Activated T-cell treated with anti-CD3 and anti-CD28 coated beads, Interleukin-2, amount 50 U/mL, for 72 hours (primary cell): ENCODE data around the gene SLC25A43. TPM values are rescaled to one million over a fixed set of nuclear protein-coding genes. Genes with fewer than 3 reads are reported as not detected.
A peak's percentile ranks its signal among the peaks of the same experiment; 100 is the strongest.

Experiments
- ATAC-seq, 2 donors: fragments of 150-1000 bp; cut with Tn5 transposase; replicated peaks in 1 of 2; 2 replicates each; pipeline ENCODE4 v1.10.0; 2021; ENCODE audit warnings: moderate library complexity in 2 of 2, mild to moderate bottlenecking in 1 of 2
- DNase-seq, 2 donors: peaks; one replicate each; pipeline ENCODE4 v3.0.0; 2021 to 2022; ENCODE audit warnings: mixed read lengths in 1 of 2
- H3K27ac Mint-ChIP-seq: one replicate; pipeline ENCODE4 v1.8.0; 2022; ENCODE audit warnings: mild to moderate bottlenecking, moderate library complexity, mixed read lengths
- H3K27me3 Mint-ChIP-seq: one replicate; pipeline ENCODE4 v1.8.0; 2022; ENCODE audit warnings: low read depth, mixed read lengths
- H3K36me3 Mint-ChIP-seq, 2 donors: one replicate each; pipeline ENCODE4 v1.8.0; 2022; ENCODE audit warnings: mixed read lengths in 2 of 2, mild to moderate bottlenecking in 1 of 2; ENCODE audit not compliant: insufficient read depth in 2 of 2
- H3K4me1 Mint-ChIP-seq: one replicate; pipeline ENCODE4 v1.8.0; 2022; ENCODE audit warnings: low read depth, mixed read lengths
- H3K4me3 Mint-ChIP-seq, 2 donors: one replicate each; pipeline ENCODE4 v1.8.0; 2022; ENCODE audit warnings: mild to moderate bottlenecking in 2 of 2, mixed read lengths in 2 of 2, moderate library complexity in 2 of 2
- H3K9me3 Mint-ChIP-seq, 2 donors: one replicate each; pipeline ENCODE4 v1.8.0; 2022; ENCODE audit warnings: mixed read lengths in 2 of 2
- total RNA-seq, 2 donors: library from RNA; stranded (reverse); gene quantifications; one replicate each; pipeline ENCODE4 v1.2.3, GENCODE V29; 2022

Gene SLC25A43
- total RNA-seq, 2 donors from 2014 or later = 8.9 to 9.8 TPM

DNA sequence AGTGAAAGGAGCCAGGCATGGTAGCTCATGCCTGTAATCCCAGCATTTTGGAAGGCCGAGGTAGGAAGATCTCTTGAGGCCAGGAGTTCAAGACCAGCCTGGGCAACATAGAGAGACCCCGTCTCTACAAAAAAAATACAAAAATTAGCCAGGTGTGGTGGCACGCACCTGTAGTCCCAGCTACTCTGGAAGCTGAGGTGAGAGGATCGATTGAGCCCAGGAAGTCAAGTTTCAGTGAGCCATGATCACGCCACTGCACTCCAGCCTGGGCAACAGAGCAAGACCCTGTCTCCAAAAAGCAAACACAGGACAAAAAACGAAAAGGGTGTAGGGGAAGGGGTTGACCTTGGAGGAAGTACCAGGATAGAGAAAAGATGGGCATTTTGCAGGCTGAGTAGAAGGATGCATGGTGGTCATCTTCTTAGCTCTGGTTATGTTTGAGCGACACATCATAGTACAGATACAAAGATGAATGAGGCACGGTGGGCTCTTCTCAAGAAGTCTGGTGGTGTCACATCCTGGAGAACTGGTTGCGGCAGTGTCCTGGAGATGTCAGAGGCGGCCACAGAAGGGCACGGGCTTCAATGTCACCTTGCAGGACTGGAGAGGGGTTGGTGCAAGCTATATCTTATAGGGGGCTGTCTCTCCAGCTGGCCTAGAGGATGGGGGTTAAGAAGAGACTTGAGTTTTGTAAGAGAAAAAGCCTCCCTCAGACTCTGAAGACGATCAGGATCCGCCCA lies 101.1 kb downstream of the SLC25A43 start:
- Mint-ChIP-seq H3K4me3 (no peak overlapping the region), H3K9me3 (no peaks in the 10 kb centered on the region), H3K27ac (no peak overlapping the region), H3K4me1 (peaks cover 16% of the 10 kb centered on the region), H3K27me3 (peaks cover 6% of the 10 kb centered on the region), H3K36me3 (no peaks in the 10 kb centered on the region)
- ATAC-seq (no peak), DNase-seq (no peak)

GRCh38 chrX:119501511-119502148 lies 102.5 kb downstream of the SLC25A43 start:
- H3K4me1 Mint-ChIP-seq = peaks cover 9% of the 10 kb centered on the region
- no peaks in the 10 kb centered on the region for H3K27me3 Mint-ChIP-seq
- H3K9me3 Mint-ChIP-seq = no peaks in the 10 kb centered on the region
- H3K36me3 Mint-ChIP-seq = no peaks in the 10 kb centered on the region
- no peak overlapping the region for H3K27ac Mint-ChIP-seq
- no peak overlapping the region for H3K4me3 Mint-ChIP-seq
- ATAC-seq (no peak), DNase-seq (no peak)

DNA sequence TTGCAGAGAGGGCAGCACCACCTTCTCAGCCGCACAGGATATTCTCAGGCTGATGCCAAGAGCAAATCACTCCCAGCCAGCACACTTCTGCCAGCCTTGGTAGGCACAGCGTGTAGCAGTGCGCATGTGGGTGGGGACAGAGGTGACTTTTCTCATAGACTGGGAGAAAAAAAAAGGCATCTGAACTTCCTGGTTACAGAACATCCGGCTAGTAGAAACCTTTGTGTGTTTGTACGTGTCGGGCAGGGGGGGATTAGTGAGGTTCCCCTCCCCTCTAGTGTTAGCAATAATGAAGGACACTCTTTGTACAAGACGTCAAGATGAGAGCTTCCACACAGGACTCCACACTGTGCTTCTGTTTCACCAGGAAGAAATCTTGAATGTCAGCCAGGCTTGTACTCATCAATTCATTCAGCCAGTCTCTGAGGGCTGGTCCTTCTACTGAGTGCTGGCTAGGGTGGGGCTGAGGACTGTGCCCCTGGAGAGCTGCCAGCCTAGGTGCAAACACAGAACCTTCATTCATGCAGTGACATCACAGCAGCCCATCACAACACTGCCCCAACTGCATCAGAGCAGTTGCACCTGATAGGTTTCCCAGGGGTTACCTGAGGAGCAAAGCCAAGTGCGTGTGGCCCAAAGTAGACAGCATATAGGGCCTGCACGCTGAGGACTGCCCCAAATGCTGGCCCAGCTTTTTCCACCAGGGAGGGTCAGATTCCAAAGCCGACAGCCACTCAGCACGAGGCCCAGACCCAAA lies 103.8 kb downstream of the SLC25A43 start:
- Mint-ChIP-seq H3K4me1 (peaks cover 9% of the 10 kb centered on the region), H3K36me3 (no peaks in the 10 kb centered on the region), H3K4me3 (no peak overlapping the region), H3K27me3 (no peaks in the 10 kb centered on the region), H3K9me3 (no peaks in the 10 kb centered on the region), H3K27ac (no peak overlapping the region)
- no peak for DNase-seq
- ATAC-seq = peak; percentile 38 to 69

- Mint-ChIP-seq H3K9me3 (no peaks in the 10 kb centered on the region), H3K4me3 (no peak overlapping the region), H3K4me1 (peaks cover 9% of the 10 kb centered on the region), H3K36me3 (no peaks in the 10 kb centered on the region), H3K27me3 (no peaks in the 10 kb centered on the region), H3K27ac (no peak overlapping the region)
- no peak for ATAC-seq
- no peak for DNase-seq
Observed at GRCh38 chrX:119503484-119503861, 104.3 kb downstream of the SLC25A43 start.

Other genes starting within 250 kb of the SLC25A43 start
- gene PGRMC1, start 163.1 kb upstream of the SLC25A43 start, total RNA-seq = 10 to 100 TPM; 32.8 to 36.3 TPM
- gene SLC25A5, start 69.1 kb downstream of the SLC25A43 start, total RNA-seq = 100 to 1,000 TPM; 487 to 558 TPM
- 10 to 100 TPM; 22.1 to 23.5 TPM for gene STEEP1, start 166.1 kb downstream of the SLC25A43 start, total RNA-seq
- gene UBE2A, start 175.2 kb downstream of the SLC25A43 start, total RNA-seq = 10 to 100 TPM; 75.6 to 84.8 TPM
- 10 to 100 TPM; 15.9 to 18.8 TPM for gene NKRF, start 207.1 kb downstream of the SLC25A43 start, total RNA-seq